ENCODE results near the gene PRKG2. TPM values are rescaled to one million over a fixed set of nuclear protein-coding genes. Genes with fewer than 3 reads are reported as not detected.
"Not testable (repeated sequence)": the region's sequence is repeated elsewhere in the genome, so short reads cannot be mapped to it uniquely, and the experiment has no call there.

The PRKG2 gene
- total RNA-seq, 1 experiment from 2014 or later, result 0.23 TPM

DNA sequence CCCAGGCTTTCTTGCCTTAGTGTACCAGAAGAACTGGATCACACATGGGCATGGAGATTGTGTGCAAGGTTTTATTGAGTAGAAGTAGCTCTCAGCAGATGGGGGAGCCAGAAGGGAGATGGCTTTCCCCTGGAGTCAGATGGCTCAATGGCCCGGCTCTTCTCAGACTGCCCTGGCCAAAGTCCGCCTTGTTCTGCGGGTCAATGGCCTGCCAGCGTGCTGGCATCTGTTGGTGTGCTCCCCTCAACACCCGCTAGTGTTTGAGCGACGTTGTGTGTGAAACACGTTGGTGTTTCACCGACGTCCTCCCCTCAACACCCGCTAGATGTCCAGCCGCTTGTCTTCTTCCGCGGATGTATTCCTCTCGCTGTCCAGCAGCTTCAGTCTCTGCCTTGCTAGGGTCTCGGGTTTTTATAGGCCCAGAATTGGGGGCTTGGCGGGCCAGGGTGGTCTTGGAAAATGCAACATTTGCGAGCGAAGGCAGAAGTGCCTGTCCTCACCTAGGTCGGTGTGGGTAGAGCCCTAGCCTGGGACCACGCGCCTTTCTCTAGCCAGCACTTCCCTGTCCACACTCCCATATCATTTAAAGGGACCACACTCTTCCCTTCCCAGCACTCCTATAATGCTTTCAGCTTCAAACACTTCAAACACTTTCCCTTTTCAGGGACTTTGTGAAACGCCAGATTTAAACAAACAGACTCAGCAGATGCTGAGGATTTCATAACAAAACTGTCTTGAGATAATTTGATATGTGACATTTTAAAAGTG is 21.1 kb upstream of the PRKG2 start:
- CTCF ChIA-PET, result no interaction called here
- H3K27me3 Mint-ChIP-seq (ENCODE audit: insufficient read depth, unreplicated experiment), result no peaks in the 10 kb centered on the region
- no TSS peak for BruUV-seq (replicated peaks)
- intact Hi-C loops (cut with micrococcal nuclease), result no loop called here
- peaks cover 6% of the 10 kb centered on the region for H3K4me1 Mint-ChIP-seq (ENCODE audit: insufficient read depth, unreplicated experiment)
- TF ChIP-seq, protein P1, sequence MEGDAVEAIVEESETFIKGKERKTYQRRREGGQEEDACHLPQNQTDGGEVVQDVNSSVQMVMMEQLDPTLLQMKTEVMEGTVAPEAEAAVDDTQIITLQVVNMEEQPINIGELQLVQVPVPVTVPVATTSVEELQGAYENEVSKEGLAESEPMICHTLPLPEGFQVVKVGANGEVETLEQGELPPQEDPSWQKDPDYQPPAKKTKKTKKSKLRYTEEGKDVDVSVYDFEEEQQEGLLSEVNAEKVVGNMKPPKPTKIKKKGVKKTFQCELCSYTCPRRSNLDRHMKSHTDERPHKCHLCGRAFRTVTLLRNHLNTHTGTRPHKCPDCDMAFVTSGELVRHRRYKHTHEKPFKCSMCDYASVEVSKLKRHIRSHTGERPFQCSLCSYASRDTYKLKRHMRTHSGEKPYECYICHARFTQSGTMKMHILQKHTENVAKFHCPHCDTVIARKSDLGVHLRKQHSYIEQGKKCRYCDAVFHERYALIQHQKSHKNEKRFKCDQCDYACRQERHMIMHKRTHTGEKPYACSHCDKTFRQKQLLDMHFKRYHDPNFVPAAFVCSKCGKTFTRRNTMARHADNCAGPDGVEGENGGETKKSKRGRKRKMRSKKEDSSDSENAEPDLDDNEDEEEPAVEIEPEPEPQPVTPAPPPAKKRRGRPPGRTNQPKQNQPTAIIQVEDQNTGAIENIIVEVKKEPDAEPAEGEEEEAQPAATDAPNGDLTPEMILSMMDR (IDR thresholded peaks at IDR 0.05; ENCODE audit: unreplicated experiment), result no peak
- H3K4me3 Mint-ChIP-seq (ENCODE audit: unreplicated experiment), result no peak overlapping the region
- H3K36me3 Mint-ChIP-seq (ENCODE audit: insufficient read depth, unreplicated experiment), result no peaks in the 10 kb centered on the region
- DNase-seq (ENCODE audit: unreplicated experiment), result no peak
- POLR2A ChIA-PET, result no interaction called here
- peaks cover 12% of the 10 kb centered on the region for H3K9me3 Mint-ChIP-seq (ENCODE audit: unreplicated experiment)
- no peak overlapping the region for H3K27ac Mint-ChIP-seq (ENCODE audit: low read depth, unreplicated experiment)

DNA sequence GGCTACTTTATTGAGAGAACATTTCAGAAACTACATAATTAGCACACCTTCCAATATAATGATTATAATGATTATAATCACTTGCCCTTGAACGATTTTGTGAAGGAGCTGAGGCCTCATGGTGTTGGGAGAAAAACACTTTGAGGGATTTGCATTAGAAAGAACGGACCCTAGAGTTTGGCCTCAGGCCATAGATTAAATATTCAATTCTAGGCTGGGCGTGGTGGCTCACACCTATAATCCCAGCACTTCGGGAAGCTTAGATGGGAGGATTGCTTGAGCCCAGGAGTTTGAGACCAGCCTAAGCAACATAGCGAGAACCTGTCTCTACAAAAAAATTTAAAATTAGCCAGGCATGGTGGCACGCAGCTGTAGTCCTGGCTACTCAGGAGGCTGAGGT is 12.9 kb upstream of the PRKG2 start:
- TF ChIP-seq, protein P1 (IDR thresholded peaks at IDR 0.05; ENCODE audit: unreplicated experiment), result no peak
- POLR2A ChIA-PET, result no interaction called here
- intact Hi-C loops (cut with micrococcal nuclease), result no loop called here
- no peak overlapping the region for H3K27ac Mint-ChIP-seq (ENCODE audit: low read depth, unreplicated experiment)
- H3K27me3 Mint-ChIP-seq (ENCODE audit: insufficient read depth, unreplicated experiment), result no peaks in the 10 kb centered on the region
- H3K4me1 Mint-ChIP-seq (ENCODE audit: insufficient read depth, unreplicated experiment), result no peaks in the 10 kb centered on the region
- DNase-seq (ENCODE audit: unreplicated experiment), result no peak
- BruUV-seq (replicated peaks), result no TSS peak
- H3K36me3 Mint-ChIP-seq (ENCODE audit: insufficient read depth, unreplicated experiment), result no peaks in the 10 kb centered on the region
- H3K9me3 Mint-ChIP-seq (ENCODE audit: unreplicated experiment), result peaks cover 12% of the 10 kb centered on the region
- CTCF ChIA-PET, result no interaction called here
- no peak overlapping the region for H3K4me3 Mint-ChIP-seq (ENCODE audit: unreplicated experiment)

GRCh38 chr4:81227138-81227537 is 12.1 kb upstream of the PRKG2 start:
- CTCF ChIA-PET, result interaction anchor here (0.6 kb wide), 1 partner anchor 34 kb away, joined by 3 read pairs; no protein-coding TSS in a partner anchor
- Mint-ChIP-seq H3K36me3 (ENCODE audit: insufficient read depth, unreplicated experiment) (no peaks in the 10 kb centered on the region), H3K27me3 (ENCODE audit: insufficient read depth, unreplicated experiment) (no peaks in the 10 kb centered on the region), H3K4me1 (ENCODE audit: insufficient read depth, unreplicated experiment) (no peaks in the 10 kb centered on the region), H3K4me3 (ENCODE audit: unreplicated experiment) (no peak overlapping the region), H3K27ac (ENCODE audit: low read depth, unreplicated experiment) (no peak overlapping the region), H3K9me3 (ENCODE audit: unreplicated experiment) (peaks cover 10% of the 10 kb centered on the region)
- no TSS peak for BruUV-seq (replicated peaks)
- TF ChIP-seq, protein P1 (IDR thresholded peaks at IDR 0.05; ENCODE audit: unreplicated experiment), result no peak
- POLR2A ChIA-PET, result interaction anchor here (0.7 kb wide), 1 partner anchor 219 kb away, joined by 3 read pairs; no protein-coding TSS in a partner anchor
- DNase-seq (ENCODE audit: unreplicated experiment), result no peak
- intact Hi-C loops (cut with micrococcal nuclease), result no loop called here

GRCh38 chr4:81225252-81225651 is 10.2 kb upstream of the PRKG2 start:
- no TSS peak for BruUV-seq (replicated peaks)

DNA sequence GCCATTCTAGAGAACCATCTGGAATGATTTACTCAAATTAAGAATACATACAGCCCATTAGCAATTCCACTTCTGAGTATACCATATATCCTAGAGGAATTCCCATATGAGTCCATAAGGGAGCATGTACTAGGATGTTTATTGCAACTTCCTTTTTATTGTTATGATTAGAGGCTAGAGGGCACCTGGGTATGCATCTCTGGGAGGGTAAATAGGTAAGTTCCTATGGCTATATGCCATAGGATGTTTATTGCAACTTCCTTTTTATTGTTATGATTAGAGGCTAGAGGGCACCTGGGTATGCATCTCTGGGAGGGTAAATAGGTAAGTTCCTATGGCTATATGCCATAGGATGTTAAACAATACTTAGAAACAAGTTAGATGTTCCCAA is 7.1 kb upstream of the PRKG2 start:
- H3K4me3 Mint-ChIP-seq (ENCODE audit: unreplicated experiment); BruUV-seq (replicated peaks); H3K27ac Mint-ChIP-seq (ENCODE audit: low read depth, unreplicated experiment); DNase-seq (ENCODE audit: unreplicated experiment); H3K36me3 Mint-ChIP-seq (ENCODE audit: insufficient read depth, unreplicated experiment); H3K4me1 Mint-ChIP-seq (ENCODE audit: insufficient read depth, unreplicated experiment); H3K27me3 Mint-ChIP-seq (ENCODE audit: insufficient read depth, unreplicated experiment); intact Hi-C loops (cut with micrococcal nuclease); H3K9me3 Mint-ChIP-seq (ENCODE audit: unreplicated experiment): not testable (repeated sequence)
- ChIA-PET POLR2A (interaction anchor here (1.0 kb wide), 1 partner anchor 26 kb away, joined by 3 read pairs; no protein-coding TSS in a partner anchor), CTCF (interaction anchor here (1.1 kb wide), 1 partner anchor 129 kb away, joined by 4 read pairs; no protein-coding TSS in a partner anchor)

More at GRCh38 chr4:81225252-81225651, 10.2 kb upstream of the PRKG2 start:
- Mint-ChIP-seq H3K27me3 (ENCODE audit: insufficient read depth, unreplicated experiment) (no peaks in the 10 kb centered on the region), H3K9me3 (ENCODE audit: unreplicated experiment) (no peaks in the 10 kb centered on the region), H3K27ac (ENCODE audit: low read depth, unreplicated experiment) (no peak overlapping the region), H3K4me3 (ENCODE audit: unreplicated experiment) (no peak overlapping the region), H3K4me1 (ENCODE audit: insufficient read depth, unreplicated experiment) (no peaks in the 10 kb centered on the region), H3K36me3 (ENCODE audit: insufficient read depth, unreplicated experiment) (no peaks in the 10 kb centered on the region)
- intact Hi-C loops (cut with micrococcal nuclease), result no loop called here
- DNase-seq (ENCODE audit: unreplicated experiment), result peak; percentile 14
- ChIA-PET POLR2A (no interaction called here), CTCF (interaction anchor here (0.6 to 1.1 kb wide), 2 partner anchors 23 to 35 kb away, joined by 3 to 4 read pairs; no protein-coding TSS in a partner anchor)
- TF ChIP-seq, protein P1 (IDR thresholded peaks at IDR 0.05; ENCODE audit: unreplicated experiment), result no peak
